ENCODE measurements around the gene CRYBG1.

DNA sequence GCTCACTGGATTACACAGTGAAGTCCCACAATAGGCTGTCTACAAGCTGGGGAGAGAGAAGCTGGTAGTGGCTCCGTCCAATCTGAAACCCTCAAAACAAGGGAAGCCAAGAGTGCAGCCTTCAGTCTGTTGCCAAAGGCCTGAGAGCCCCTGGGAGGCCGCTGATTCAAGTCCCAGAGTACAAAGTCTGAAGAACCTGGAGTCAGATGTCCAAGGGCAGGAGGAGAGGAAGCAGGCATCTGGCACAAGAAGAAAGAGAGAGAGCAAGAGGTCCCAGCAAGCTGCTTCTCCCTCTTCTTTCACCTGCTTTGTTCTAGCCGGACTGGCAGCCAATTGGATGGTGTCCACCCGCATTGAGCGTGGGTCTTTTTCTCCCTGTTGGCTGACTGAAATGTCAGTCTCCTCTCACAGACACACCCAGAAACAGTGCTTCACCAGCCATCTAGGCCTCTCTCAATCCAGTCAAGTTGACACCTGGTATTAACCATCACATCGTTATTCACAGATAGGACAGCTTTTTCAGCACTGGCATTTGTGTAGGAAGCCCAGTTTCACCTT, 51.2 kb downstream of the CRYBG1 start:
- TF ChIP-seq POLR2A (IDR thresholded peaks at IDR 0.05) = no peak
- TF ChIP-seq, protein P1, sequence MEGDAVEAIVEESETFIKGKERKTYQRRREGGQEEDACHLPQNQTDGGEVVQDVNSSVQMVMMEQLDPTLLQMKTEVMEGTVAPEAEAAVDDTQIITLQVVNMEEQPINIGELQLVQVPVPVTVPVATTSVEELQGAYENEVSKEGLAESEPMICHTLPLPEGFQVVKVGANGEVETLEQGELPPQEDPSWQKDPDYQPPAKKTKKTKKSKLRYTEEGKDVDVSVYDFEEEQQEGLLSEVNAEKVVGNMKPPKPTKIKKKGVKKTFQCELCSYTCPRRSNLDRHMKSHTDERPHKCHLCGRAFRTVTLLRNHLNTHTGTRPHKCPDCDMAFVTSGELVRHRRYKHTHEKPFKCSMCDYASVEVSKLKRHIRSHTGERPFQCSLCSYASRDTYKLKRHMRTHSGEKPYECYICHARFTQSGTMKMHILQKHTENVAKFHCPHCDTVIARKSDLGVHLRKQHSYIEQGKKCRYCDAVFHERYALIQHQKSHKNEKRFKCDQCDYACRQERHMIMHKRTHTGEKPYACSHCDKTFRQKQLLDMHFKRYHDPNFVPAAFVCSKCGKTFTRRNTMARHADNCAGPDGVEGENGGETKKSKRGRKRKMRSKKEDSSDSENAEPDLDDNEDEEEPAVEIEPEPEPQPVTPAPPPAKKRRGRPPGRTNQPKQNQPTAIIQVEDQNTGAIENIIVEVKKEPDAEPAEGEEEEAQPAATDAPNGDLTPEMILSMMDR (IDR thresholded peaks at IDR 0.05) = no peak
